A673 (cell line): ENCODE measurements around the gene KLC3.

Experiments
- CTCF ChIP-seq: fragments of 300-800, 200-600 bp; sonication (generic); conservative IDR thresholded peaks from 2 replicates; pipeline ENCODE4 v1.5.1; 2017; ENCODE audit warnings: low read depth, mild to moderate bottlenecking, antibody characterized with exemption, low read length, moderate library complexity, mixed read lengths
- EZH2 ChIP-seq: fragments of 200-600 bp; sonication (generic); IDR thresholded peaks from 2 replicates; pipeline ENCODE4 v1.6.1; 2017; ENCODE audit warnings: borderline replicate concordance, low read depth, mild to moderate bottlenecking, mixed read lengths, antibody characterized with exemption, low read length; ENCODE audit not compliant: poor library complexity, severe bottlenecking

DNA sequence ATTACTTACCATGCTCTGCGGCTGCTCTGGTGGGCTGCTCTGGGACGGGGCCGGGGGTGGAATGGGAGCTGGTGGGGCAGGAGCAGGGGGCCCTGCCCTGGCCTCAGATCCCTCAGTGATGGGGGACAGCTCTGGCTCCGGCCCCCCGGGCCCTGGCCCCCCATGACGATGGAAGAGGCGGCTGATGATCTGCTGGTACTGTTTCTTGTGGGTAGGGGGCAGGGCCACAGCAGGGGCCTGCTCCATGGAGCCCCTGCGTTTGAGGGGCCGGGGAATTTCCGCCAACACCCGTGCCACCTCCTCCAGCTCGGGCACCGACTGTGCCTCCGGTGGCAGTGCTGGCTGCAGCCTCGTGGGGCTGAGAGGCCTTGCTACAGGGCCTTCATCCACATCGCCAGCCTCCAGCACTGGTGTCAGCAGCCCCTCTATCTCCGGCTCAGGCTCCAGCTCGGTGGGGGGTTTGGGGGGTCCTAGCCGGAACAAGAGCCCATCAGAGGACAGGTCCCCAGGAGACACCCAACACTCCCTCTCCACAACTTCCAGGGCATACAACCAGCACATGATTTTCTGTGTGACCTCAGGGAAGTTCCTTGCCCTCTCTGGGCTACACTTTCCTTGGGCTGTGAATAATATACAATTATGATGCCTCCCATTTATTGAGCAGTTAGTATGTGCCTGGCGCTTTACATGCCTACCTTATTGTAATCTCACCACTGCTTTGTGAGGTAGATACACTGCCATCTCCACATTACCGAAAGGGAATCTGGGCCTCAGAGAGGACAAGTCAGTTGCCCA, 51.5 kb downstream of the KLC3 start:
- no peak for TF ChIP-seq CTCF
- no peak for TF ChIP-seq EZH2
